NCI-H146 treated with DMSO at 0.1 percent for 48 hours (cell line): Measurements from ENCODE around the gene TRMT11.
"Not testable (repeated sequence)": the region's sequence is repeated elsewhere in the genome, so short reads cannot be mapped to it uniquely, and the experiment has no call there.

Experiments
- DNase-seq: peaks from one replicate; lab custom pipeline; 2025; ENCODE audit not compliant: unreplicated experiment; lab: John Stamatoyannopoulos, UW

Gene TRMT11

GRCh38 chr6:125956506-125957390 lies 29.6 kb upstream of the TRMT11 start, which contains the start of gene HINT3:
TSS of gene HINT3 (plus strand) at chr6:125956770. CDS start at chr6:125956978, 208 bp downstream.
- DNase-seq: peak; percentile 98

- DNase-seq: no peak
Observed at GRCh38 chr6:125957391-125957693, 29.0 kb upstream of the TRMT11 start.

- peak; percentile 34 for DNase-seq
Observed at GRCh38 chr6:125957845-125958244, 28.5 kb upstream of the TRMT11 start.

GRCh38 chr6:125959041-125959440 lies 27.3 kb upstream of the TRMT11 start:
- no peak for DNase-seq

- DNase-seq: no peak
Observed at GRCh38 chr6:125961117-125961516, 25.2 kb upstream of the TRMT11 start.

- DNase-seq: no peak
Observed at GRCh38 chr6:125962900-125963497, 23.3 kb upstream of the TRMT11 start.

- no peak for DNase-seq
Observed at GRCh38 chr6:125963817-125964216, 22.5 kb upstream of the TRMT11 start.

GRCh38 chr6:125966569-125966968 lies 19.8 kb upstream of the TRMT11 start:
- DNase-seq: no peak

GRCh38 chr6:125968493-125968892 lies 17.8 kb upstream of the TRMT11 start:
- no peak for DNase-seq

GRCh38 chr6:125970760-125971159 lies 15.6 kb upstream of the TRMT11 start:
- no peak for DNase-seq

- DNase-seq: not testable (repeated sequence)
Observed at GRCh38 chr6:125972478-125972877, 13.9 kb upstream of the TRMT11 start.

- peak; percentile 56 for DNase-seq
Observed at GRCh38 chr6:125974214-125974866, 12.0 kb upstream of the TRMT11 start.

- DNase-seq: no peak
Observed at GRCh38 chr6:125979101-125979500, 7.2 kb upstream of the TRMT11 start.

- no peak for DNase-seq
Observed at GRCh38 chr6:125981571-125982185, 4.7 kb upstream of the TRMT11 start.

GRCh38 chr6:125983246-125983945 lies 2.9 kb upstream of the TRMT11 start:
- DNase-seq: no peak

- no peak for DNase-seq
Observed at GRCh38 chr6:125984311-125984710, 2.0 kb upstream of the TRMT11 start.

GRCh38 chr6:125985522-125985921 lies 818 bp upstream of the TRMT11 start:
- no peak for DNase-seq

GRCh38 chr6:125985979-125986300 lies 400 bp upstream of the TRMT11 start:
- no peak for DNase-seq

GRCh38 chr6:125987026-125987617 lies 782 bp downstream of the TRMT11 start:
- DNase-seq: peak; percentile 82

- no peak for DNase-seq
Observed at GRCh38 chr6:125988280-125988679, 1.9 kb downstream of the TRMT11 start.

- no peak for DNase-seq
Observed at GRCh38 chr6:125989631-125990030, 3.3 kb downstream of the TRMT11 start.
